ENCODE results near the gene LRP1-AS. TPM values are rescaled to one million over a fixed set of nuclear protein-coding genes. Genes with fewer than 3 reads are reported as not detected.

Gene LRP1-AS
- total RNA-seq, 4 donors from 2014 or later, result not detected

DNA sequence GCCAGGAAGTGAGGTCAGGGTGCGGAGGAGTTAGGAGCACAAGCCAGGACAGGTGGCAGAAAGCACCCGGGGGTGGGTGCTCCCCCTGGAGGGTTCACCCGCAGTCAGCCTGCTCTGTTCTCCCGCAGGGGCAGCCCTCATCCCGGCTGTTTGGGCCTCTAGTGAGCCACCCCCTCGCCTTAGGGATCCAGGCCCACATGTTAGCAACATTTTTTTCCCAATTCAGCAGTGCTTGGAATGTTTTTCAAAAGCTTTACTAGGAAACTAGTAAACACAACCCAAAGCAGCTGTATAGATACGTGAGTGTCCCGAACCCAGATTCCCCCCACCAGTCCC, 40.6 kb upstream of the LRP1-AS start:
- intact Hi-C loops (cut with DNase I; ENCODE audit: low total_unique reads), result loop anchor here (10.0 kb wide), 1 partner anchor 183 kb away; the partner anchor contains the start of gene ZBTB39
- DNase-seq (ENCODE audit: low spot score in 2 of 2), result no peak
- TF ChIP-seq POLR2A (IDR thresholded peaks at IDR 0.05), result no peak
- TF ChIP-seq, protein P1, sequence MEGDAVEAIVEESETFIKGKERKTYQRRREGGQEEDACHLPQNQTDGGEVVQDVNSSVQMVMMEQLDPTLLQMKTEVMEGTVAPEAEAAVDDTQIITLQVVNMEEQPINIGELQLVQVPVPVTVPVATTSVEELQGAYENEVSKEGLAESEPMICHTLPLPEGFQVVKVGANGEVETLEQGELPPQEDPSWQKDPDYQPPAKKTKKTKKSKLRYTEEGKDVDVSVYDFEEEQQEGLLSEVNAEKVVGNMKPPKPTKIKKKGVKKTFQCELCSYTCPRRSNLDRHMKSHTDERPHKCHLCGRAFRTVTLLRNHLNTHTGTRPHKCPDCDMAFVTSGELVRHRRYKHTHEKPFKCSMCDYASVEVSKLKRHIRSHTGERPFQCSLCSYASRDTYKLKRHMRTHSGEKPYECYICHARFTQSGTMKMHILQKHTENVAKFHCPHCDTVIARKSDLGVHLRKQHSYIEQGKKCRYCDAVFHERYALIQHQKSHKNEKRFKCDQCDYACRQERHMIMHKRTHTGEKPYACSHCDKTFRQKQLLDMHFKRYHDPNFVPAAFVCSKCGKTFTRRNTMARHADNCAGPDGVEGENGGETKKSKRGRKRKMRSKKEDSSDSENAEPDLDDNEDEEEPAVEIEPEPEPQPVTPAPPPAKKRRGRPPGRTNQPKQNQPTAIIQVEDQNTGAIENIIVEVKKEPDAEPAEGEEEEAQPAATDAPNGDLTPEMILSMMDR (IDR thresholded peaks at IDR 0.05), result no peak
- H3K4me3 ChIP-seq (ENCODE audit: low read depth, poor library complexity, severe bottlenecking), result no peak overlapping the region
- WGBS, 2 donors, result 69 to 71% methylated on average over 8 of the region's 8 CpGs

DNA sequence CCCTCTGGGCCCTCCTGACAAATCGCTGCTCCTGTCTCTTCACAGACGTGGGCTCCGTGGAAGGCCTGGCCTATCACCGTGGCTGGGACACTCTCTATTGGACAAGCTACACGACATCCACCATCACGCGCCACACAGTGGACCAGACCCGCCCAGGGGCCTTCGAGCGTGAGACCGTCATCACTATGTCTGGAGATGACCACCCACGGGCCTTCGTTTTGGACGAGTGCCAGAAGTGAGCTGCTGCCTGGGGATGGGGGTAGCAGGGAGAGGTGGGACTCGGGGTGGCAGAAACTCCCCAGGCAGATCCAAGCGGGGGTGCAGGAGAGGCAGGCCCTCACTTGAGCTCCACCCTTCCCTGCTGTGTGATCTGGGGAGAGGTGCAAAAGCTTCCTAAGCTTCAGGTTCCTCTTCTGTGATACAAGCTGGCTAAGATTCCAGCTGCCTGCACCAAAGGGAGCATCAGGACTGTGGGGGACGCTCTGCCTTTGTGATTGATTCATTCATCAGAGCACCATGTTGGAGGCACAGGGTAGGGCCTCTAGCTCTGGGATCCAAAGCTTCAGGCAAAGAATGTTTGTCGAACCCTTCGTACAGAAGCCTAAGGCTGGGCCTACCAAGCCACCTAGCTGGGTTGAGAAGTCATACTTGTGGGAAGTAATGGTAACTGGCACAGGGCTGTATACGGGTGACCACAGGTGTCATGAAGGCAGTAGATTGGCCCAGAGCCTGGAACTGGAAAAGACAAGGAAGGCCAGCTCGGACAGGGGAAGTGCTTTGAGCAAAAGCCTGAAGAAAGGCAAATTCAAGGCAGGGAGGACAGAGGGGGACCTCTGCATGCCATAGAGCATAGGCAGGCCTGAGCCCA, 40.0 kb upstream of the LRP1-AS start:
- intact Hi-C loops (cut with DNase I; ENCODE audit: low total_unique reads), result loop anchor here (10.0 kb wide), 1 partner anchor 183 kb away; the partner anchor contains the start of gene ZBTB39
- DNase-seq (ENCODE audit: low spot score in 2 of 2), result no peak
- no peak for TF ChIP-seq POLR2A (IDR thresholded peaks at IDR 0.05)
- TF ChIP-seq, protein P1 (IDR thresholded peaks at IDR 0.05), result no peak
- no peak overlapping the region for H3K4me3 ChIP-seq (ENCODE audit: low read depth, poor library complexity, severe bottlenecking)
- 71 to 82% methylated on average over 20 to 21 of the region's 21 CpGs for WGBS, 2 donors

DNA sequence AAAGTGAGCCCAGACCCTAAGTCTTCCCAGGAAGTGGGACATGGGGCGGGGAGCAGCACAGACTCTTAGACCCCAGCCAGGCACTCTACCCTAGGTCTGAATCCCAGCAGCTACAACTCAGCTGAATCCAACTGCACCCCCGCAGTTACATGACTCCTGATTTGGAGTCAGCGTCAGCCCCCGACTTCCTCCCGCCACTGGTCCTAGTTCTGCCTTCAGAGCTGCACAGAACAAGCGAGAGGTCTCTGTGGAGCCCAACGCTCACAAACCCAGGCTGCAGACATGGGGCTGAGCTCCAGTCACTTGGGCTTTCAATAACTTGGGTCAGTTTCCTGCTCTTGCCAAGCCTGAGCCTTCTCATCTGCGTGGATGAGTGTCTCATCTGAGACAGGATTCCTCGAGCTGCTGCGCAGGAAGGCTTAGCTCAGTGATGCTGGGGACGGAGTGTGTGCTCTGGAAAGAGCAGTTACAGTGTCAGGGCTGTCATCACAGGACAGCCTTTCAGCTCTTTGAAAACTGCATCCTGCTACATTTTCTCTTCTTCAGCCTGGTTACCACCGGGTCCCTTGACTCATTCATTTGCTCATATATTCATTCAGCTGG, 38.6 kb upstream of the LRP1-AS start:
- intact Hi-C loops (cut with DNase I; ENCODE audit: low total_unique reads), result loop anchor here (10.0 kb wide), 1 partner anchor 181 kb away; the partner anchor contains the start of gene ZBTB39
- TF ChIP-seq POLR2A (IDR thresholded peaks at IDR 0.05), result no peak
- TF ChIP-seq, protein P1 (IDR thresholded peaks at IDR 0.05), result no peak
- no peak for DNase-seq (ENCODE audit: low spot score in 2 of 2)
- no peak overlapping the region for H3K4me3 ChIP-seq (ENCODE audit: low read depth, poor library complexity, severe bottlenecking)
- WGBS, 2 donors, result 87 to 91% methylated on average over 12 of the region's 12 CpGs

DNA sequence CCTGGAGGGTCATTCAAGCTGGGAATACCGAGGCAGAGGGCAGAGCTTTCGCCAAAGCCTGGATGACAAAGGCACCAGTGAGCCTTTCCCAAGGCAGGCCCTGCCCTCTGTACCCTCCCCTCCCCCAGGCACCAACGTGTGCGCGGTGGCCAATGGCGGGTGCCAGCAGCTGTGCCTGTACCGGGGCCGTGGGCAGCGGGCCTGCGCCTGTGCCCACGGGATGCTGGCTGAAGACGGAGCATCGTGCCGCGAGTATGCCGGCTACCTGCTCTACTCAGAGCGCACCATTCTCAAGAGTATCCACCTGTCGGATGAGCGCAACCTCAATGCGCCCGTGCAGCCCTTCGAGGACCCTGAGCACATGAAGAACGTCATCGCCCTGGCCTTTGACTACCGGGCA, 38.0 kb upstream of the LRP1-AS start:
- no peak for TF ChIP-seq POLR2A (IDR thresholded peaks at IDR 0.05)
- TF ChIP-seq, protein P1 (IDR thresholded peaks at IDR 0.05), result no peak
- no peak overlapping the region for H3K4me3 ChIP-seq (ENCODE audit: low read depth, poor library complexity, severe bottlenecking)
- intact Hi-C loops (cut with DNase I; ENCODE audit: low total_unique reads), result loop anchor here (10.0 kb wide), 1 partner anchor 181 kb away; the partner anchor contains the start of gene ZBTB39
- DNase-seq (ENCODE audit: low spot score in 2 of 2), result no peak
- 91% methylated on average over 19 to 23 of the region's 25 CpGs for WGBS, 2 donors

DNA sequence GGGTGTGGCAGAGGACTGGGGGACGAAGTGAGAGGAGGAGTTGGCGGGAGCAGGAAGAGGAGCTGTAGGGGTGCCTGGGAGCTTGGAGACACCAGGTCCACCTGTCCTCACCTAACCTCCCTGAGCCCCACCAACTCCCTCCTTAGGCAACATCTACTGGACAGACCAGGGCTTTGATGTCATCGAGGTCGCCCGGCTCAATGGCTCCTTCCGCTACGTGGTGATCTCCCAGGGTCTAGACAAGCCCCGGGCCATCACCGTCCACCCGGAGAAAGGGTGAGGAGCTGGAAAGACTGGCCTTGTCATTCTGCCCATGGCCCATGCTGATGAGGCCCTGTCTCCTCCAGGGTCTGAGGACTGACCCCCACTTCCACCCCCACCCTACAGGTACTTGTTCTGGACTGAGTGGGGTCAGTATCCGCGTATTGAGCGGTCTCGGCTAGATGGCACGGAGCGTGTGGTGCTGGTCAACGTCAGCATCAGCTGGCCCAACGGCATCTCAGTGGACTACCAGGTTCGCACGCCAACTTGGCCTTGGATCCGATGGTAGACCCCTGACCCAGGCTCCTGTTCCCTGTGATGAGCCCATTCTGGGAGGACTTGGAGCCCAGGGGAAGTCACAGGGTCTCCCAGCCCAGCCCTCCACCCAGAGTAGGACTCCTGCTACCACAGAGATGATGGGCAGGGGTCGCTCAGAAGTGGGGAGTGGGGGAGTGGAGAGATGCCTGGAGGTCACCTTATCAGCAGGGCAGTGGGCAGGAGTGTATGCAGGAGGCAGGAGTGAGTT, 36.7 kb upstream of the LRP1-AS start:
- intact Hi-C loops (cut with DNase I; ENCODE audit: low total_unique reads), result loop anchor here (2.0 to 10.0 kb wide), 3 partner anchors 61 to 179 kb away; partner anchors contain the start of gene ZBTB39
- 93 to 94% methylated on average over 22 of the region's 22 CpGs for WGBS, 2 donors
- no peak for DNase-seq (ENCODE audit: low spot score in 2 of 2)
- no peak overlapping the region for H3K4me3 ChIP-seq (ENCODE audit: low read depth, poor library complexity, severe bottlenecking)
- TF ChIP-seq POLR2A (IDR thresholded peaks at IDR 0.05), result no peak
- TF ChIP-seq, protein P1 (IDR thresholded peaks at IDR 0.05), result no peak

Measured in lower leg skin (tissue), 4 donors.